HG03354 (cell line): ENCODE data around the gene PREX1.
"Not testable (repeated sequence)": the region's sequence is repeated elsewhere in the genome, so short reads cannot be mapped to it uniquely, and the experiment has no call there.

Experiments used
- ATAC-seq: cut with Tn5 transposase; IDR thresholded peaks from one replicate; pipeline ENCODE4 v1.9.1; 2021; ENCODE audit warnings: mild to moderate bottlenecking; ENCODE audit not compliant: unreplicated experiment, poor library complexity, severe bottlenecking

The PREX1 gene

GRCh38 chr20:48765359-48765758 is 62.4 kb downstream of the PREX1 start:
- ATAC-seq = no peak

DNA sequence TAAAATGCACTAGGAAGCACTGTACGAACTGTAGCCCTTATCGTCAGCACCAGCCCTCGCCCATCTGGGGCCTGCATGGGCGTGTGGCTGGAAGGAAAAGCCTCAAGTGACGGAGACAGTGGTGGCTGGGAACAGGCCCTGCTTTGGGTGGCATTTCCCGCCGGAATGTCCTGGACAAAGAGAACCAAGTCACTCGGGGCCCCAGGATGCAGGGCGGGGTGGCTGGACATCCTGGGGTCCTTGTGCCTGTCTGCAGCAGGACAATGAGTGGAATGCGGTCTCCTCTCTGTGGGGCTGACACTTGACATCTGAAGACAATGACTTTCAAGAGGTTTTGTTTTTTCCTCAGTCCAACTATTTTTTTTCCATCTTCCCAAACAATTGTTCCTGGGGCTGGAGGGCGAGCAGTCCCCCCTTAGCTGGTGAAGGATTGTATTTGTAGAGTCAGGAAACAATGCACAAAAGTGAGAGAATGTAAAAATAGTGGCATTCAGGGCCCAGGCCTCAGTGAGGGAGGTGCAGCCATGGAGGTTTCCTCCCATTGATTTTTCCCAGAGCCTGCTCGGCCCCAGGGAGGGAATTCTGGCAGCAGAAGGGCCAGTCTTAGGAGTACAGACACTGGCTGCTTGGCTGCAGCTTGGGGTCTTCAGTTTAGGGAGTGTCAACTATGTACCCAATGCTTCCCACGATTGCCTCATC is 64.4 kb downstream of the PREX1 start:
- ATAC-seq = no peak

DNA sequence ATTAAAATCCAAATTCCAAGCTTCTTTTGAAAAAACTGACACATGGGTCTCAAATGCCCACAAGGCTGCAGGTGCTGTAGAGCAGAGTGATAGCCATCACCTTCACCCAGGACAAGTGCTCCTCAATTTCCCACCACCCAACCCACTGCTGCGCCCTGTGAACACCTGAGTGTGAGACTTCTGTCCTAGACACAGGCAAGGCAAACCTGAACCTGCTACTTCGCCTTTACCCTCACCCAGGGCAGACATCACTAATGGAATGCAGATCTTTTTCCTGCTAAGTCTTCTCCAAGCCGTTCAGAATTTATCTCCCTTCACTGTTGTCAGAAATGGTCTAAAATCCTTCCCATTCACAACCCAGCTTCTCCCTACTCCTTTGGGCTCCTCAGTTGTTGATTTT is 65.9 kb downstream of the PREX1 start:
- no peak for ATAC-seq

DNA sequence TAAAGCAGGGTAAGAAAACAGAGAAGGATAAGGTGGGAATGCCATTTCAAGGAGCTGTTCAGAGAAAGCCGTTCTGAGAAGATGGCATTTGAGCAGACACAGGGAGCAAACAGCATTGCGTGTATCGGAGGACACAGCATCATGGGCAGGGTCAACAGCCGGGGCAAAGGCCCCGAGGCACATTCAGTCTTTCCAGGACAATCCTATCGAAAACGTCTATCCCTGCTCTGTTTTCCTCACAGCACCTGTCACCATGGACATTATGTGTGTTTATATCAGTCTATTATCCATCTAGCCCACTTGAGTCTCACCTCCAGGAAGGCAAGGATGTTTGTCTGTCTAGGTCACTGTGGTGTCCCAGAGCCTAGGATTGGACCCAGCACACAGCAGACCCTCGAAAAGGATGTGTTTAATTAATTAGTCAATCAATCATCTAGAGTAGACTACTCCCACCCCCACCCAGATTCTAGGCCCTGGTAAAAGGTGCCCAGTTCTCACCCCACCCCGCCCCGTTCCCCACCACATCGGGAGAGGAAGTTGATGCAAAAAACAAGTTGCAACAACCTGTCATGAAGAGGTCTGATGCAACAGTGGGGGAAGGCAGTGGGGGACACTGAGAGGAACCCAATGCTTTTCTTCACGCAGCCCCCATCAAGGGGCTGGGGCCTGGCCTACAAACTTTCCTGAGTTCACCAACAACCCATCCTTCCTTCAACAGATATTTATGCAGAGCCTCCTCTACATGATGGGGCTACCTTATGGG is 66.6 kb downstream of the PREX1 start:
- ATAC-seq = no peak

GRCh38 chr20:48760403-48760983 is 67.3 kb downstream of the PREX1 start:
- peak; percentile 69 for ATAC-seq

DNA sequence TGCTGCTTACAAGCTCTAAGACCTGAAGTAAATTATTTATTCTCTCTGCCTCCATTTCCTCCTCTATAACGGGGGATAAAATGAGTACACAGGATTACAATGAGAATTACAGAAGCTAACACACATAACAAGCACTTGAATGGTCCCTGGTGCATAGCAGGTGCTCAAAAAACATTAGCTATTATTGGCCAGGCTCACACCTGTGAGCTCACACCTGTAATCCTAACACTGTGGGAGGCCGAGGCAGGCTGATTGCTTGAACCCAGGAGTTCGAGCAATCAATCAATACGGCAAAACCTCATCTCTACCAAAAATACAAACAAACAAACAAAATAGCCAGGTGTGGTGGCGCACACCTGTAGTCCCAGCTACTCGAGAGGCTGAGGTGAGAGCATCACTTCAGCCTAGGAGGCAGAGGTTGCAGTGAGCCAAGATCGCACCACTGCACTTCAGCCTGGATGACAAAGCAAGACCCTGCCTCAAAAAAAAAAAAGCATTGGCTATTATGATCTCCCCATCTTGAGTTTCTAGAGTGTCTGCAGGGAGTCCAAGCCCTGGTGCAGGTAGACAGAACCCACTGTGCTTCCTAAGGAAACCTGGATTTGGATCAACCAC is 68.1 kb downstream of the PREX1 start:
- ATAC-seq = no peak

- ATAC-seq = no peak
Observed at GRCh38 chr20:48758206-48758820, 69.5 kb downstream of the PREX1 start.

GRCh38 chr20:48756774-48757173 is 71.0 kb downstream of the PREX1 start:
- ATAC-seq = not testable (repeated sequence)

GRCh38 chr20:48754292-48754691 is 73.5 kb downstream of the PREX1 start:
- no peak for ATAC-seq

DNA sequence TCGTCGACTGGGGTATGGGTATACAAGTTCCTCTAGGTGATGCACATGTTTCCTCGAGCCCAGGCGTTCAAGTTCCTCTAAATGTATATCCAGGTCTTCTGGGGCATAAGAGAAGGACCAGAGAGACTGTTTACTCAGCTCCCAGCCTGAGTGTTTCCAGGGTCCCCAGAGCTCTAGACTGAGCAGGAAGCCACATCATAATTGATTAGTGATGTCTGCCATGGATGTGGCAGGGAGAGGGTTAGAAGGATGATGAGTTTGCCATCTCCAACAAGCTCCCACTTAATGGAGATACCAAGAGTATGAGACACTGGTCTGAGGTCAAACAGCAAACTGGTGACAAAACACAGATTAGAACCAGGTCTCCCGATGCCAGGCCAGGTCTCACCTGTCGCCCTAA is 74.8 kb downstream of the PREX1 start:
- ATAC-seq = no peak

DNA sequence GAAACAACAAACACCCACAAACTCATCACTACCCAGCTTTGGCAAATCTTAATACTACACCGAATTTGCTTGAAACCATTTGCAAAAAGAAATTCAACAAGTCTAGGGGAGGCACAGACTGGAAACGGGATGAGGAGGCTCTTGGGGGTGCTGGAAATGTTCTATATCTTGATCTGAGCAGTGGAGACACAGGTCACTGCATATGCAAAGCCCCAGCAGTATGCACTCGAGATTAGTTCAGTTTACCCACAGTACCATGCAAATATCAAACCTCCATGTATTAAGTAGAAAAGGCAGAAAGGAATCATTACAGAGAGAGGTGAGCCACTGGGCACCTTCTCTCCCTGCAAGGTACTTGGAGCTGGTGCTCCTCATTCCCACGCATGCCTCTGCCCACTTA is 75.9 kb downstream of the PREX1 start:
- no peak for ATAC-seq

DNA sequence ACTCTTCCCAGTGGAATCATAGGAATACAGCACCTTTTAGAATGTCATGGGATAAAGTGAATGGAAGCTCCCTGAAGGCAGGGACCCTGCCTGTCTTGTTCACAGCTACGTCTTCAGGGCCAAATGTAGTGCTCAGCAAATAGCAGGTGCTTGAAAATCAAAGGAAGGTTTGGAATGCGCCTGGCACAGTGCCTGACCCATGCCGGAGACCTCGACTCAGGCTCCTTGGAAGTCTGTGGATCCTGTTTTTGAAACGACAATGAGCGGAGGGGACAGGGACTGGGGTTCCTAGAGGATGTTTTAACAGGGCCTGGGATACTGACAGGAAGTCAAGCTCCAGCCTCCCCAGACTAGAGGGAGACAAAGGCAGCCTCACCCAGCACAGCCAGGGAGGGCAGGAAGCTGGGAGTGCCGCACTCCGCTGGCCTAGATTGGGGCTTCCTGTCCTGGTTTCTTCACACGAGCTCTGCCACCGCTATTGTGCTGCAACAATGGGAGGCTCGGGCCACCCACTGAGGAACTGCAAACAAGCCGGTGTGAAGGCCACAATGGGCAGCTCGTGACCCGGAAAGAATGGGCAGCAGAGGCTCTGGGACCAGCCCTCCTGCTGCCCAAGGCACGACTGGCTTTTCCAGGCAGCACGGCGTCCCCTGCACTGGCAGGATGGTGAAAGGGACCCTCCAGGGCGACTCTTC is 76.7 kb downstream of the PREX1 start:
- no peak for ATAC-seq

DNA sequence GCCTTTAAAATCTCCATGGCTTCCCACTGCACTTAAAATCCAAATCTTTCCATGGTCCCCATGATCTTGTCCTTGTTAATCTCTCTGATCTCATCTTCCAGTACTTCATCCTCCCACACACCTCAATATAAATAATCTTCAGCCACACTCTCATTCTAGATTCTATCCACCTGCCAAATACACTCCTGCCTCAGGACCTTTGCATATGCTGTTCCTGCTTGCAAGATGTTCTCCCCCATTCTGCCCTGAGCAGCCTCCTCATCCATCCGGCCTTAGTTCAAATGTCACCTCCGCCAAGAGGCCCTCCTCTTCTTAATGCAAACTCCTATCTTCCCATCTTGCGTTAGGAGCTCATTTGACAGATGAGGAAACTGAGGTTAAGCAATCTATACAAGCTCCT is 77.4 kb downstream of the PREX1 start:
- ATAC-seq = no peak

DNA sequence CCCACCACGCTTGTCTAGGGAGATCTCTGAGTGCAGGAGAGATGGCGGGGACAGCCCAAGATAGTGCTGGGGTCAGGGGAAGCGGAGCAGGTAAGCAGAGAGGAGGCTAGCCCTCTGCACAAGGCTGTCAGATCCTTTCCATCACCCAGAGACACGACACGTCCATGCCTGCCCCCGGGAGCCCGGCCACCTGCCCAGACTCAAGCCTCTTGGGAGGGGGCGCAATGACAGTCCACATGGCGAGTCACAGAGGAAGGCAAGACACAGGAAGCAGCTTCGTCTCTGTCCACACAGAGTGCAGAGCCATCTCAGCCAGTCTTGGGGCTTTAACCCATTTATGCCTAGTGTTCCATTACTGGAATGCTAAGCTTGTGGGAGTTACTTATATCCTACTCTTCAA is 78.4 kb downstream of the PREX1 start:
- no peak for ATAC-seq

GRCh38 chr20:48748556-48748955 is 79.2 kb downstream of the PREX1 start:
- ATAC-seq = no peak

DNA sequence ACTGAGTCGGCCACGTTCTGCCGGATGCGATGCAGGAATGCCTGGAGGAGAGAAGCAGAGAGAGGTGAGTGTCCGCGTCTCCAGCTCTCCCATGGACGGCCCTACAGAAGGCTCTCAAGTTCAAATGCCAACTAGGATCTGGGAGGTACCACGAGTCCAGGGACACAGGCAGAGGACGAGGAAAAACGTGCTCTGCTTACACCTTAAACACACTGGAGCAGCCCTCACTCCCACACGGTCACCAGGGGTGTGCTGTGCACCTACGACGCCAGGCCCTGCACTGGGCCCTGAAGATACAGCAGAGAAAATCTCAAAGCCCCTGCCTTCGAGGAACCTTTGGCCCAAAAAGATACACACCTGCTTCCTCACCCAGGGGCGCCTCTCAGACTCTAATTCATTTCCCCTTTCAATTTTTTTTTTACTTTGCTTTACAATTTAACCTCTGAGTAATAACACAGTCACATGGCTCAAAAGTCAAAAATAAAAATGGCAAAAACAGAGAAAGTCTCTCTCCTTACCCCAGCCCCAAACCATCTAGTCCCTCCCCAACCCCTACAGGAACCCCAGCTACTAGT is 79.9 kb downstream of the PREX1 start:
- ATAC-seq = no peak

DNA sequence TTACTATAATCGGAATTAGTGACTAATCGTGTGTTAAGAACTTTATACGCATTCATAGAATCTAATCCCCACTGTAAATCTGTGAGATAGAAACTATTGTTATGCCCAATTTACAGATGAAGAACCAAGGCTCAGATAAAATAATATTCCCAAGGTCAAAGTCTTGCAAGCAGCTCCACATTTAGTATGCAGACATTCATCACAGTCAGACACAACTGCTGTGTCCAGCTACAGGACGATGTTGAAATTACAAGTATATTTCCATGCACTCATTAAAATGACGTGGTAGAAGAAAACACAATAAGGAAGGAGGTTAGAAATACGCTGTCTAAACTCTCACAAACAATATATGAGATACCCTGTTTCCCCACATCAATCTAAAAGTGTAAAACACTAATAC is 82.5 kb downstream of the PREX1 start:
- ATAC-seq = no peak

DNA sequence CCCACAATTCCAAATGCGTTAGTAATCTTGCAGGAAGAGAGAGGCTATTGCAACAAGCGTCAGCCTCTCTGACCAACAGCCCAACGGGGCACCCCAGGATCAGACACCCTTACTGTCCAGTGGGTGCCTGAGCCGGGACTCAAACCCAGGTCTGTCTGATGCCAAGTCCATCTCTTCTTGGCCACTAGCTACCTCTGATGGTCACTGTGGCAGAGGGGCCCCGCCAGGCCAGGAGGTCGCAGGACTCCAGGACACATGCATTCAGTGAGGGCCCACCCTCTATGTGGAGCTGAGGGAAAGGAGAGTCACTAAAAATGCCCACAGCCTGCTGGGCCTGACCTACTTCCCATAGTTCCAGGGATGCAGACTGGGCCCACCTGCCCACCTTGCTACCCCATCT is 83.3 kb downstream of the PREX1 start:
- ATAC-seq = no peak

DNA sequence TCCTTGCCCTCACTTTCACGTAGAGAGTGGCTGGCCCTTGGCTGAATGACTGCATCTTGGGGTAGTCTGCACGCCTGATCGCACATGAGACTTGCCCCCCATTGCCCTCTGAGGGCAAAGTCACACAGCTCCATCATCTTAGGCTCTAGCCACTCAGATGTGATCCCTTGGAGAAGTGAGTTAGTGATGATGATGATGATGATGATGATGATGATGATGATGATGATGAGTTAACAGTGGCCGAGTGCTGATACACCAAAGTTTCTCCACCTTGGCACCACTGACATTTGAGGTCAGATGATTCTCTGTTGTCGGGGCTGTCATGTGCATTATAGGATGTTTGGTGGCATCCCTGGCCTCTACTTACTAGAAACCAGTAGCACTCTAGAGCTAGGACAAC is 84.0 kb downstream of the PREX1 start:
- no peak for ATAC-seq
